GM12878 (cell line): ENCODE results near the gene RRM2. TPM values are rescaled to one million over a fixed set of nuclear protein-coding genes. Genes with fewer than 3 reads are reported as not detected.
A peak's percentile ranks its signal among the peaks of the same experiment; 100 is the strongest.

Source experiments
- ATAC-seq: fragments of 200-7000 bp; cut with Tn5 transposase; 3 replicates; pipeline ENCODE4 v1.9.1; 2020; ENCODE audit warnings: mild to moderate bottlenecking, moderate library complexity
- BruUV-seq: library from RNA; stranded (reverse); fragments of 400-500 nt; replicated peaks from 2 replicates; lab custom pipeline; 2021; lab: Mats Ljungman, UMichigan
- CTCF ChIA-PET: fragments of 300-600 bp; sonication (Branson Sonifier 250); formaldehyde crosslinking; extraction: SDS; loops from one replicate; lab custom pipeline; 2021; ENCODE audit warnings: inconsistent platforms; lab: Yijun Ruan, JAX
- POLR2A ChIA-PET: fragments of 350-600 bp; formaldehyde crosslinking; extraction: SDS; loops from one replicate; lab custom pipeline; 2021; ENCODE audit warnings: inconsistent platforms; lab: Charles Lee
- RAD21 ChIA-PET: fragments of 300-600 bp; sonication (Branson Sonifier 250); formaldehyde crosslinking; loops from one replicate; lab custom pipeline; 2023; ENCODE audit warnings: antibody characterized with exemption; ENCODE audit not compliant: unreplicated experiment; lab: Charles Lee
- SMC1A ChIA-PET: fragments of 300-600 bp; sonication (Branson Sonifier 250); formaldehyde crosslinking; loops from one replicate; lab custom pipeline; 2023; ENCODE audit not compliant: unreplicated experiment, uncharacterized antibody; lab: Charles Lee
- DNase-seq: peaks from one replicate; pipeline ENCODE4 v3.0.0-alpha.2; 2011; ENCODE audit warnings: low read depth, low spot score
- FAIRE-seq: peaks from 3 replicates; lab custom pipeline; 2011; peaks lifted over from hg19 to GRCh38; lab: Jason Lieb, UNC
- H2AFZ ChIP-seq: 2 replicates; pipeline ENCODE4 v1.6.0; 2011; ENCODE audit warnings: low read depth, low read length, control low read depth; ENCODE audit not compliant: control insufficient read depth
- H3K27ac ChIP-seq: 2 replicates; pipeline ENCODE4 v1.5.1; 2011; ENCODE audit warnings: control low read depth; ENCODE audit not compliant: control insufficient read depth, insufficient read depth
- H3K27me3 ChIP-seq, 2 experiments: replicated peaks in 1 of 2; 2 replicates each; pipeline versions ENCODE4 v1.6.0 to v1.6.1; 2011; ENCODE audit warnings: low read length in 1 of 2; ENCODE audit not compliant: control insufficient read depth in 2 of 2, insufficient read depth in 2 of 2
- H3K36me3 ChIP-seq, 2 experiments: 2 replicates each; pipeline ENCODE4 v1.5.1; 2011; ENCODE audit warnings: low read length in 1 of 2; ENCODE audit not compliant: control insufficient read depth in 2 of 2, insufficient read depth in 2 of 2
- H3K4me1 ChIP-seq: 2 replicates; pipeline ENCODE4 v1.6.1; 2011; ENCODE audit warnings: mild to moderate bottlenecking, low read length, moderate library complexity, mixed read lengths; ENCODE audit not compliant: control insufficient read depth, insufficient read depth
- H3K4me2 ChIP-seq: 2 replicates; pipeline ENCODE4 v1.6.0; 2011; ENCODE audit warnings: control low read depth; ENCODE audit not compliant: control insufficient read depth, insufficient read depth
- H3K4me3 ChIP-seq: fragments of 200-600 bp; sonication (generic); 2 replicates; pipeline ENCODE4 v1.5.1; 2016
- H3K79me2 ChIP-seq: 2 replicates; pipeline ENCODE4 v1.6.0; 2011; ENCODE audit warnings: low read length; ENCODE audit not compliant: control insufficient read depth, insufficient read depth
- H3K9ac ChIP-seq: 2 replicates; pipeline ENCODE4 v1.8.0; 2011; ENCODE audit warnings: low read length, control low read depth, mixed read lengths; ENCODE audit not compliant: control insufficient read depth, insufficient read depth
- H3K9me3 ChIP-seq: replicated peaks from 3 replicates; pipeline ENCODE4 v1.5.1; 2011; ENCODE audit warnings: mild to moderate bottlenecking, low read length; ENCODE audit not compliant: control insufficient read depth, insufficient read depth
- H4K20me1 ChIP-seq: 2 replicates; pipeline ENCODE4 v1.6.0; 2011; ENCODE audit not compliant: control insufficient read depth, insufficient read depth
- BHLHE40 ChIP-seq, 2 experiments: fragments of 450-650 bp in 1 of 2; IDR thresholded peaks; 2 replicates each; pipeline ENCODE4 v1.6.1; 2011 to 2017; ENCODE audit warnings: low read depth in 2 of 2, borderline replicate concordance in 1 of 2, improper control_type of control experiment in 1 of 2, low read length in 1 of 2, mild to moderate bottlenecking in 1 of 2
- E4F1 ChIP-seq: fragments of 450-650 bp; IDR thresholded peaks from 2 replicates; pipeline ENCODE4 v1.6.1; 2018; ENCODE audit warnings: borderline replicate concordance, mild to moderate bottlenecking; ENCODE audit not compliant: partially characterized antibody
- MXI1 ChIP-seq: fragments of 150-350 bp; IDR thresholded peaks from 2 replicates; pipeline ENCODE4 v1.6.1; 2011; ENCODE audit warnings: low read depth, mild to moderate bottlenecking, inconsistent platforms, low read length, improper control_type of control experiment
- PAX8 ChIP-seq: fragments of 450-650 bp; IDR thresholded peaks from 2 replicates; pipeline ENCODE4 v1.6.1; 2017; ENCODE audit warnings: mild to moderate bottlenecking, moderate library complexity
- SKIL ChIP-seq: fragments of 450-650 bp; IDR thresholded peaks from 2 replicates; pipeline ENCODE4 v1.6.1; 2017; ENCODE audit warnings: mild to moderate bottlenecking, low read depth, inconsistent platforms; ENCODE audit not compliant: poor library complexity, severe bottlenecking
- SMAD5 ChIP-seq: IDR thresholded peaks from 2 replicates; pipeline ENCODE4 v1.6.1; 2016; ENCODE audit warnings: antibody characterized with exemption, low read depth
- SP1 ChIP-seq: IDR thresholded peaks from one replicate; pipeline ENCODE4 v1.6.1; 2011; ENCODE audit warnings: low read depth, low read length
- TCF3 ChIP-seq: IDR thresholded peaks from 2 replicates; pipeline ENCODE4 v1.6.1; 2012; ENCODE audit warnings: low read depth, mild to moderate bottlenecking, low read length, borderline replicate concordance; ENCODE audit not compliant: insufficient read depth
- WGBS: methylation state at CpG from one replicate; pipeline ENCODE4 v1.1.6; 2016; ENCODE audit warnings: low lambda C conversion rate; ENCODE audit not compliant: insufficient replicate concordance, insufficient coverage; ENCODE audit errors: missing lambda C conversion rate; 5-methylcytosine and 5-hydroxymethylcytosine counted together
- in situ Hi-C: fragments of 300-500 bp; cut with MboI; formaldehyde crosslinking; loops from 9 replicates; pipeline ENCODE4 v1.14.3; 2018; ENCODE audit warnings: mixed read lengths
- intact Hi-C: fragments of 100-400 bp; cut with micrococcal nuclease; formaldehyde crosslinking; loops from one replicate; pipeline ENCODE4 v1.14.2; 2022; ENCODE audit not compliant: unreplicated experiment
- polyA plus RNA-seq, 11 experiments: library from polyadenylated mRNA; depleted of rRNA in 4 of 11; unstranded in 6 of 11; stranded (reverse) in 5 of 11; fragments of >200 nt; fragmentation: Nextera tagmentation in 4 of 11; fragmentation: Illumina TruSeq in 1 of 11; extraction: Ambion mirVana in 4 of 11; extraction: Trizol in 1 of 11; gene quantifications; 1 replicate in 1 of 11; 2 replicates in 10 of 11; pipeline versions ENCODE4 v1.2.1 to v1.2.3, GENCODE V29; 2011 to 2016; ENCODE audit warnings: inconsistent platforms in 2 of 11, missing spikeins in 2 of 11, low read depth in 1 of 11
- total RNA-seq, 4 experiments: library from RNA; depleted of rRNA in 3 of 4; stranded (reverse); fragments of >200 nt in 3 of 4; fragmentation: Illumina TruSeq in 1 of 4; extraction: Trizol in 1 of 4; gene quantifications; 2 replicates each; pipeline versions ENCODE4 v1.2.1 to v1.2.3, GENCODE V29; 2013 to 2021

Gene RRM2
- total and polyA plus RNA-seq, 10 of the 15 experiments (the other 5 are each of a cell fraction or from before 2014, with no cell fraction given) = 54.4 to 771 (median 159) TPM

GRCh38 chr2:10076511-10076910, 46.0 kb upstream of the RRM2 start:
- ATAC-seq (no peak), DNase-seq (no peak)
- ChIA-PET SMC1A (interaction anchor here (0.5 to 13.9 kb wide), 6 partner anchors 12 to 358 kb away, joined by 3 to 236 read pairs (median 5); no protein-coding TSS in a partner anchor), POLR2A (interaction anchor here (1.4 to 1.5 kb wide), 2 partner anchors 15 to 43 kb away, joined by 3 to 4 read pairs; no protein-coding TSS in a partner anchor), CTCF (interaction anchor here (1.4 to 22.8 kb wide), 5 partner anchors 21 to 359 kb away, joined by 4 to 983 read pairs (median 5); no protein-coding TSS in a partner anchor)
- no peaks in the 10 kb centered on the region for H3K36me3 ChIP-seq
- no peaks in the 10 kb centered on the region for H3K9me3 ChIP-seq
- intact Hi-C loops (no loop called here), in situ Hi-C loops (loop anchor here (5.0 kb wide), 1 partner anchor 361 kb away; no protein-coding TSS in a partner anchor)
- H3K27me3 ChIP-seq = no peaks in the 10 kb centered on the region
- no peak overlapping the region for H3K27ac ChIP-seq
- 70% methylated on average over 13 of the region's 13 CpGs for WGBS
- H3K4me3 ChIP-seq = no peak overlapping the region
- TF ChIP-seq BHLHE40 (IDR thresholded peaks at IDR 0.05; ENCODE audit: borderline replicate concordance in 1 of 2, low read depth in 2 of 2, low read length in 1 of 2) (no peak), TCF3 (no peak)
- TF ChIP-seq, all 136 proteins: peak for 0
- BruUV-seq = no TSS peak
- Histone ChIP-seq H4K20me1 (no peaks in the 10 kb centered on the region), H3K4me1 (peaks cover 29% of the 10 kb centered on the region), H2AFZ (no peak overlapping the region), H3K9ac (no peak overlapping the region), H3K79me2 (no peaks in the 10 kb centered on the region; the same call in 1 of the 2 replicates), H3K4me2 (peak overlapping the region; percentile 41; the same call in 1 of the 2 replicates)
- no peak for FAIRE-seq
- RAD21 ChIA-PET = interaction anchor here (1.1 to 13.2 kb wide), 11 partner anchors 9 to 605 kb away, joined by 3 to 216 read pairs (median 4); partner anchors contain the start of genes HPCAL1 and RRM2

GRCh38 chr2:10076988-10077527, 45.5 kb upstream of the RRM2 start:
- H2AFZ ChIP-seq = no peak overlapping the region
- SMC1A ChIA-PET = interaction anchor here (0.5 to 13.9 kb wide), 7 partner anchors 12 to 358 kb away, joined by 3 to 236 read pairs (median 4); no protein-coding TSS in a partner anchor
- H3K4me2 ChIP-seq = peak overlapping the region; percentile 41; the same call in 1 of the 2 replicates
- POLR2A ChIA-PET = interaction anchor here (1.4 to 1.5 kb wide), 2 partner anchors 14 to 43 kb away, joined by 3 to 4 read pairs; no protein-coding TSS in a partner anchor
- no peaks in the 10 kb centered on the region for H4K20me1 ChIP-seq
- no peak for FAIRE-seq
- H3K27ac ChIP-seq = no peak overlapping the region
- DNase-seq = no peak
- H3K4me3 ChIP-seq = no peak overlapping the region
- CTCF ChIA-PET = interaction anchor here (0.6 to 22.8 kb wide), 7 partner anchors 20 to 358 kb away, joined by 3 to 983 read pairs (median 5); no protein-coding TSS in a partner anchor
- no peaks in the 10 kb centered on the region for H3K27me3 ChIP-seq
- in situ Hi-C loops = loop anchor here (5.0 kb wide), 1 partner anchor 360 kb away; no protein-coding TSS in a partner anchor
- ATAC-seq = no peak
- H3K9ac ChIP-seq = no peak overlapping the region
- H3K36me3 ChIP-seq = no peaks in the 10 kb centered on the region
- WGBS = 63% methylated on average over 5 of the region's 5 CpGs
- H3K9me3 ChIP-seq = no peaks in the 10 kb centered on the region
- intact Hi-C loops = no loop called here
- no TSS peak for BruUV-seq
- RAD21 ChIA-PET = interaction anchor here (0.9 to 13.2 kb wide), 11 partner anchors 8 to 606 kb away, joined by 3 to 216 read pairs (median 3); partner anchors contain the start of genes HPCAL1 and RRM2
- no peaks in the 10 kb centered on the region; the same call in 1 of the 2 replicates for H3K79me2 ChIP-seq
- peaks cover 31% of the 10 kb centered on the region for H3K4me1 ChIP-seq
- TF ChIP-seq SMAD5 (no peak), SP1 (no peak), MXI1 (no peak), E4F1 (no peak), SKIL (no peak), PAX8 (no peak)
